ENCODE measurements around the gene KCNG1.
"Not testable (repeated sequence)": the region's sequence is repeated elsewhere in the genome, so short reads cannot be mapped to it uniquely, and the experiment has no call there.

Gene KCNG1

GRCh38 chr20:51045492-51045891 is 22.6 kb upstream of the KCNG1 start:
- H3K27ac Mint-ChIP-seq; DNase-seq (ENCODE audit: low spot score); H3K4me1 Mint-ChIP-seq (ENCODE audit: low read depth); H3K4me3 Mint-ChIP-seq; H3K36me3 Mint-ChIP-seq (ENCODE audit: low read depth); H3K9me3 Mint-ChIP-seq: not testable (repeated sequence)
- H3K27me3 Mint-ChIP-seq (ENCODE audit: low read depth): peaks cover 10% of the 10 kb centered on the region

DNA sequence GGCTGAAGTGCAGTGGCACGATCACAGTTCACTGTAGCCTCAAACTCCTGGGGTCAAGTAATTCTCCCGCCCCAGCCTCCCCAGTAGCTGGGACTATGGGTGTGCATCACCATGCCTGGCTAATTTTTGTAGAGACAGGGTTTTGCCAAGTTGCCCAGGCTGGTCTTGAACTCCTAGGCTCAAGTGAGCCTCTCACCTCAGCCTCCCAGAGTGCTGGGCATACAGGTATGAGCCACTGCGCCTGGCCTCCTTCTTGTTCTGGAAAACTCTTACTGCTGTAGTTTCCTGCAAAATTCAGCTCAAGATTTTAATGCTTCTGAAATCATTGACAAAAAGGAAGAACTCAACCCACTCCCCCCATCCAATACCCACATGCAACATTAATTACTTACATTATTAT is 21.9 kb upstream of the KCNG1 start:
- no peak overlapping the region for H3K4me3 Mint-ChIP-seq
- H3K4me1 Mint-ChIP-seq (ENCODE audit: low read depth): no peaks in the 10 kb centered on the region
- H3K9me3 Mint-ChIP-seq: no peaks in the 10 kb centered on the region
- no peak overlapping the region for H3K27ac Mint-ChIP-seq
- no peaks in the 10 kb centered on the region for H3K36me3 Mint-ChIP-seq (ENCODE audit: low read depth)
- no peak for DNase-seq (ENCODE audit: low spot score)
- peaks cover 6% of the 10 kb centered on the region for H3K27me3 Mint-ChIP-seq (ENCODE audit: low read depth)

- Mint-ChIP-seq H3K9me3 (no peaks in the 10 kb centered on the region), H3K4me3 (no peak overlapping the region), H3K27me3 (ENCODE audit: low read depth) (peaks cover 2% of the 10 kb centered on the region), H3K27ac (no peak overlapping the region), H3K4me1 (ENCODE audit: low read depth) (no peaks in the 10 kb centered on the region), H3K36me3 (ENCODE audit: low read depth) (no peaks in the 10 kb centered on the region)
- DNase-seq (ENCODE audit: low spot score): no peak
Observed at GRCh38 chr20:51043811-51044210, 20.9 kb upstream of the KCNG1 start.

DNA sequence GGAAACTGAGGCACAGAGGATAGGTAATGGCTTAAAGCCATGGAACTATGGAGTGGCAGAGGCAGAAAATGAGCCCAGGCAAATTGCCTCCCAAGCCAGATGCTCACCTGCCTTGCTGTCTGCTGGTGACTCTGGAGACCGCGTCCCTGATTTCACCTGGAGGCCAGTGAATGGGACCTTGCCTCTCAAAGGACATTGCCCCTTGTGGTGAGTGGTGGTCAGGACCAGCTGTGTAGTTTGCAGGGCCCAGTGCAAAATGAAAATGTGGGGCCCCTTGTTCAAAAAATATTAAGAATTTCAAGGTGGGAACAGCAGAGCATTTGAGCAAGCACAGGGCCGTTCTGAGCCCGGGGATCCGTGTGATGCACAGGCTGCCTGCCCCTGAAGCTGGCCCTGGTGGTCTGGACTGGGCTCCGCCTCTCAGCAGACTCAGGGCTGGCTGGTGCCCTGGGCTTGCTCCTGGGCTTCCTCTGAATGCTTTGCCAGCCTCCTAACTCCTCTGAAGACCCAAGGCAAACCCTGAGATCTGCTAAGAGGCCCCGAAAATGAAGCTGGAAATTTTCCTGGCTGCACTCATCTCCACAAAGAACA is 19.8 kb upstream of the KCNG1 start:
- Mint-ChIP-seq H3K4me3 (no peak overlapping the region), H3K36me3 (ENCODE audit: low read depth) (no peaks in the 10 kb centered on the region), H3K27me3 (ENCODE audit: low read depth) (peaks cover 2% of the 10 kb centered on the region), H3K9me3 (no peaks in the 10 kb centered on the region), H3K27ac (no peak overlapping the region), H3K4me1 (ENCODE audit: low read depth) (no peaks in the 10 kb centered on the region)
- DNase-seq (ENCODE audit: low spot score): no peak

DNA sequence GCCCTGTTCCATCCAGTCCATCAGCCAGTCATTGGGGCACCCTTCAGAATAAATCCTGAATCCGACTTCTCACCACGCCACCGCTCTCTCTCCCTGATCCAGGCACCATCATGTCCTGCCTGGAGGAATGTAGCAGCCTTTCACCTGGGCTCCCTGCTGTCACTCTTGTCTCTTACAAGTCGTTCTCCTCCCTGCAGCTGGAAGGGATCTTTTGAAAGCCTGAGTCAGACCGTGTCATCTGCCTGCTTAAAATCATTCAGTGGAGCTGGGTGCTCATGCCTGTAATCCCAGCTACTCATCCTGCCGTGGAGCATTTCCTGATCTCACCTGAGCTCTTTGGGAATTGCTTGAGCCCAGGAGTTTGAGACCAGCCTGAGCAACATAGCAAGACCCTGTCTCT is 19.2 kb upstream of the KCNG1 start:
- Mint-ChIP-seq H3K9me3 (no peaks in the 10 kb centered on the region), H3K36me3 (ENCODE audit: low read depth) (no peaks in the 10 kb centered on the region), H3K4me3 (no peak overlapping the region), H3K27ac (no peak overlapping the region), H3K27me3 (ENCODE audit: low read depth) (peaks cover 2% of the 10 kb centered on the region), H3K4me1 (ENCODE audit: low read depth) (no peaks in the 10 kb centered on the region)
- no peak for DNase-seq (ENCODE audit: low spot score)

- no peaks in the 10 kb centered on the region for H3K36me3 Mint-ChIP-seq (ENCODE audit: low read depth)
- H3K4me1 Mint-ChIP-seq (ENCODE audit: low read depth): no peaks in the 10 kb centered on the region
- no peak overlapping the region for H3K4me3 Mint-ChIP-seq
- no peak overlapping the region for H3K27ac Mint-ChIP-seq
- H3K27me3 Mint-ChIP-seq (ENCODE audit: low read depth): no peaks in the 10 kb centered on the region
- DNase-seq (ENCODE audit: low spot score): no peak
- H3K9me3 Mint-ChIP-seq: no peaks in the 10 kb centered on the region
Observed at GRCh38 chr20:51037532-51038115, 14.7 kb upstream of the KCNG1 start.

- Mint-ChIP-seq H3K4me3 (no peak overlapping the region), H3K36me3 (ENCODE audit: low read depth) (no peaks in the 10 kb centered on the region), H3K27ac (no peak overlapping the region), H3K9me3 (peaks cover 5% of the 10 kb centered on the region), H3K4me1 (ENCODE audit: low read depth) (no peaks in the 10 kb centered on the region), H3K27me3 (ENCODE audit: low read depth) (peaks cover 2% of the 10 kb centered on the region)
- DNase-seq (ENCODE audit: low spot score): no peak
Observed at GRCh38 chr20:51036827-51037531, 14.1 kb upstream of the KCNG1 start.

- no peak overlapping the region for H3K27ac Mint-ChIP-seq
- no peaks in the 10 kb centered on the region for H3K4me1 Mint-ChIP-seq (ENCODE audit: low read depth)
- peaks cover 5% of the 10 kb centered on the region for H3K9me3 Mint-ChIP-seq
- H3K27me3 Mint-ChIP-seq (ENCODE audit: low read depth): peaks cover 2% of the 10 kb centered on the region
- DNase-seq (ENCODE audit: low spot score): no peak
- no peak overlapping the region for H3K4me3 Mint-ChIP-seq
- no peaks in the 10 kb centered on the region for H3K36me3 Mint-ChIP-seq (ENCODE audit: low read depth)
Observed at GRCh38 chr20:51036226-51036625, 13.3 kb upstream of the KCNG1 start.

DNA sequence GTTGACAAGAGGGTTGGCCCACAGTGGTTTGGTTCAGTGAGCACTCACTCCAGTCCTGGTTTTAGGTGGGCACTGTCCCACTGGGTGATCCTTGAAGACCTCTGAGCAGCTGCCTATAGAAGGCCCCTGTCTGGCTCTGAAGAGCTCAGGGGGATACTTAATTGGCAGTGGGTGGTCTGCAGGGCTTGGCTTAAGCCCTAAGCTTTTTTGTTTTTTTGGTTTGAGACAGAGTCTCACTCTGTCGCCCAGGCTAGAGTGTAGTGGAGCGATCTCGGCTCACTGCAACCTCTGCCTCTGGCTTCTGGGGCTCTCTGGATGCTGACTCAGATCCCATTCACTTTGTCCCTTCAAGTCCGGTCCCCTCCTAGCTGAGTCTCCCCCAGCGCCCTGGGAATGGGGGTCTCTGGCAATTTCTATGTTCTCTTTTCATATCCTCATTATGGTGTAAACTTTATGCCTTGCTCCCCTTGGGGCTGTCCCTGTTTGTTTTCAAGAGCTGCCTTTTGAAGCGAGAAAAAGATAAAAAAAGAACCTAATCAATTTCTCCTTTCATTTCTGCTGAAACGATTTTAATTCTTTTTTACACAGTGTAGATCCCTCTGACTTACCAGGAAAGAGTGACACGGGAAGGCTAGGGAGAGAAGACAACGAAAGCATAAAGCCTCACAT is 12.2 kb upstream of the KCNG1 start:
- H3K4me1 Mint-ChIP-seq (ENCODE audit: low read depth): no peaks in the 10 kb centered on the region
- no peak overlapping the region for H3K27ac Mint-ChIP-seq
- no peaks in the 10 kb centered on the region for H3K36me3 Mint-ChIP-seq (ENCODE audit: low read depth)
- H3K9me3 Mint-ChIP-seq: peaks cover 5% of the 10 kb centered on the region
- H3K27me3 Mint-ChIP-seq (ENCODE audit: low read depth): peaks cover 12% of the 10 kb centered on the region
- DNase-seq (ENCODE audit: low spot score): no peak
- no peak overlapping the region for H3K4me3 Mint-ChIP-seq

DNA sequence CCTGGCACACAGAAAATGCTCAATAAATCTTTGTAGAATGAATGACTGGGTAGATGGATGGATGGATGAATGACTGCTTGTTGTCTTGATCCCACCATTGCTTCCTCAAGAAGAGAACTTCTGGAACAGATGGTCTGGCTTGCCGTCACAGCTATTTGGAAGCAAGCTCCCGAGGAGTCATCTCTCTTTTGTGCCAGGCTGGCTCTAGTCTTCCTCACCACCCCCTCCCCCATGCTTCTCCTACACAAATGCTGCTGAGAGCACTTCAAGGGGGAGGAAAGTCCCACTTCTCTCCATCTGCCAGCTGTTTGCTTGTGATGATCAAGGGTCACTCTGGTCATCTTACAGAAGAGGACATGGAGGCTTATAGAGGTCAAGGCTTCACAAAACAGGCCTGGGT is 11.6 kb upstream of the KCNG1 start:
- Mint-ChIP-seq H3K4me3 (no peak overlapping the region), H3K36me3 (ENCODE audit: low read depth) (no peaks in the 10 kb centered on the region), H3K4me1 (ENCODE audit: low read depth) (no peaks in the 10 kb centered on the region), H3K27ac (no peak overlapping the region), H3K27me3 (ENCODE audit: low read depth) (peaks cover 18% of the 10 kb centered on the region), H3K9me3 (peaks cover 5% of the 10 kb centered on the region)
- DNase-seq (ENCODE audit: low spot score): no peak

GRCh38 chr20:51029963-51030920 is 7.3 kb upstream of the KCNG1 start:
- H3K9me3 Mint-ChIP-seq: peaks cover 5% of the 10 kb centered on the region
- no peak for DNase-seq (ENCODE audit: low spot score)
- no peak overlapping the region for H3K27ac Mint-ChIP-seq
- H3K36me3 Mint-ChIP-seq (ENCODE audit: low read depth): no peaks in the 10 kb centered on the region
- H3K4me3 Mint-ChIP-seq: no peak overlapping the region
- peaks cover 51% of the 10 kb centered on the region for H3K27me3 Mint-ChIP-seq (ENCODE audit: low read depth)
- no peaks in the 10 kb centered on the region for H3K4me1 Mint-ChIP-seq (ENCODE audit: low read depth)

DNA sequence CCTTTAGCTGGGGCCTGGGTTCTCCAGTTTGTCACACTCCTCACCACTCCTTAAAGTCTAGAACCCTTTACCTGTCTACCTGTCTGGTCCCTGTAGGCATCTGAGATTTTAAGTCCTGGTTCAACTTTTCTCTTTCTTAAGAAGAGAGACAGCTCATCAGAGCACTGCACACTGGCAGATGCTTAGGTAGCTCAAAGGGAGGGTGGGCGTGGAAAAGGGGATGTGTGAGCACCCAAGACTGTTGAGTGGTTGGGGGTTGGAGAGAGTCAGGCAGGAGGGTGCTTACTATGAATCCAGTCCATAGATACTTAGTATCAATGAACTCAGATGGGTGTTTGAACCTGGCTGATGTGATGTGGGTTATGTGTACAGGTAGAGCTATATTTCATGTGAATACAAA is 6.6 kb upstream of the KCNG1 start:
- Mint-ChIP-seq H3K27me3 (ENCODE audit: low read depth) (peaks cover 56% of the 10 kb centered on the region), H3K36me3 (ENCODE audit: low read depth) (no peaks in the 10 kb centered on the region), H3K4me1 (ENCODE audit: low read depth) (no peaks in the 10 kb centered on the region), H3K27ac (peak overlapping the region; percentile 37), H3K9me3 (peaks cover 5% of the 10 kb centered on the region), H3K4me3 (no peak overlapping the region)
- no peak for DNase-seq (ENCODE audit: low spot score)

DNA sequence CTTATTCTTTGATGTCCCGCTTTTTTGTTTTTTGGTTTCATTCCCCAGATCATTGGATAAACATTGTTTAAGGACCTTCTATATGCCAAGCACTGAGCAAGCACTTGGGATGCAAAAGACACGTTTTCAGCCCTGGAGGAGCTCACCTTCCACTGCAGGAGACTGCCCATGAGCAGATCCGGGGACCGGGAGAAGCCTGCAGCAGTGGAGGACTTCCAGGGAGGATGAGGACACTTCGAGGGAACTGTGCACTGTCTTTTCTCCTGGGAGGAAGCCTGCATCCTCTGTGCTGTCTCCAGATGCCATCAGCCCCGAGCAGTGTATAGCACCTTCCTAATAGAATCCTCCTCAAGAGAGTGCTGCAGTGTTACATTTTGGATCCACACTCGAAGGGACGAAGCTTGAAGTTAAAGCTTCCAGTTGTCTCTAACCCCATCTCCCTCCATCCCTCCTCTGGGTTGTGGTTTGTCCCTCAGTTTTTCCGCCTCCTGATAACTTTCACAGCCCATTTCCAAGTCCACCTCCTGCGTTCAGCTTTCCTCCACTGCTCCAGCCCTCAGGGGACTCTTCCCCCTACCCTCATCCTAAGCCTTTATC is 5.8 kb upstream of the KCNG1 start:
- Mint-ChIP-seq H3K36me3 (ENCODE audit: low read depth) (no peaks in the 10 kb centered on the region), H3K9me3 (peaks cover 5% of the 10 kb centered on the region), H3K27me3 (ENCODE audit: low read depth) (peaks cover 64% of the 10 kb centered on the region), H3K4me1 (ENCODE audit: low read depth) (peaks cover under 1% of the 10 kb centered on the region), H3K4me3 (no peak overlapping the region), H3K27ac (no peak overlapping the region)
- no peak for DNase-seq (ENCODE audit: low spot score)

Measured in T-helper 2 cell treated with Interferon-gamma antibody and Interleukin-4, amounts not matched to agents 5 μg/mL and 100 μg/mL, for 36 hours (primary cell).